AG04449 (cell line): Measurements from ENCODE around the gene LYPD6B.

Source experiments
- CTCF ChIA-PET: fragments of 350-600 bp; formaldehyde crosslinking; extraction: SDS; loops from one replicate; lab custom pipeline; 2021; ENCODE audit warnings: antibody characterized with exemption; lab: Yijun Ruan, JAX
- POLR2A ChIA-PET: fragments of 400-600, 350-600 bp; formaldehyde crosslinking; extraction: SDS; loops from one replicate; lab custom pipeline; 2020; ENCODE audit warnings: antibody characterized with exemption, inconsistent platforms; lab: Yijun Ruan, JAX
- DNase-seq: peaks from one replicate; pipeline ENCODE4 v3.0.0-alpha.2; 2010; ENCODE audit warnings: low read depth, low spot score
- H3K4me3 ChIP-seq: 2 replicates; pipeline ENCODE4 v1.5.1; 2011; ENCODE audit warnings: low read depth, mild to moderate bottlenecking, control low read depth, low read length
- TF ChIP-seq, protein P1 (sequence below): IDR thresholded peaks from one replicate; pipeline ENCODE4 v1.5.1; 2011; ENCODE audit warnings: mild to moderate bottlenecking, moderate library complexity, low read length, control low read depth, inconsistent platforms; ENCODE audit not compliant: insufficient read depth; ENCODE audit errors: missing control alignments

The LYPD6B gene

GRCh38 chr2:149068996-149069888 is 30.7 kb downstream of the LYPD6B start:
- ChIA-PET POLR2A (interaction anchor here (1.3 kb wide), 1 partner anchor 25 kb away, joined by 4 read pairs; no protein-coding TSS in a partner anchor), CTCF (no interaction called here)
- TF ChIP-seq, protein P1, sequence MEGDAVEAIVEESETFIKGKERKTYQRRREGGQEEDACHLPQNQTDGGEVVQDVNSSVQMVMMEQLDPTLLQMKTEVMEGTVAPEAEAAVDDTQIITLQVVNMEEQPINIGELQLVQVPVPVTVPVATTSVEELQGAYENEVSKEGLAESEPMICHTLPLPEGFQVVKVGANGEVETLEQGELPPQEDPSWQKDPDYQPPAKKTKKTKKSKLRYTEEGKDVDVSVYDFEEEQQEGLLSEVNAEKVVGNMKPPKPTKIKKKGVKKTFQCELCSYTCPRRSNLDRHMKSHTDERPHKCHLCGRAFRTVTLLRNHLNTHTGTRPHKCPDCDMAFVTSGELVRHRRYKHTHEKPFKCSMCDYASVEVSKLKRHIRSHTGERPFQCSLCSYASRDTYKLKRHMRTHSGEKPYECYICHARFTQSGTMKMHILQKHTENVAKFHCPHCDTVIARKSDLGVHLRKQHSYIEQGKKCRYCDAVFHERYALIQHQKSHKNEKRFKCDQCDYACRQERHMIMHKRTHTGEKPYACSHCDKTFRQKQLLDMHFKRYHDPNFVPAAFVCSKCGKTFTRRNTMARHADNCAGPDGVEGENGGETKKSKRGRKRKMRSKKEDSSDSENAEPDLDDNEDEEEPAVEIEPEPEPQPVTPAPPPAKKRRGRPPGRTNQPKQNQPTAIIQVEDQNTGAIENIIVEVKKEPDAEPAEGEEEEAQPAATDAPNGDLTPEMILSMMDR: no peak
- peak; percentile 78 for DNase-seq
- H3K4me3 ChIP-seq: no peak overlapping the region

DNA sequence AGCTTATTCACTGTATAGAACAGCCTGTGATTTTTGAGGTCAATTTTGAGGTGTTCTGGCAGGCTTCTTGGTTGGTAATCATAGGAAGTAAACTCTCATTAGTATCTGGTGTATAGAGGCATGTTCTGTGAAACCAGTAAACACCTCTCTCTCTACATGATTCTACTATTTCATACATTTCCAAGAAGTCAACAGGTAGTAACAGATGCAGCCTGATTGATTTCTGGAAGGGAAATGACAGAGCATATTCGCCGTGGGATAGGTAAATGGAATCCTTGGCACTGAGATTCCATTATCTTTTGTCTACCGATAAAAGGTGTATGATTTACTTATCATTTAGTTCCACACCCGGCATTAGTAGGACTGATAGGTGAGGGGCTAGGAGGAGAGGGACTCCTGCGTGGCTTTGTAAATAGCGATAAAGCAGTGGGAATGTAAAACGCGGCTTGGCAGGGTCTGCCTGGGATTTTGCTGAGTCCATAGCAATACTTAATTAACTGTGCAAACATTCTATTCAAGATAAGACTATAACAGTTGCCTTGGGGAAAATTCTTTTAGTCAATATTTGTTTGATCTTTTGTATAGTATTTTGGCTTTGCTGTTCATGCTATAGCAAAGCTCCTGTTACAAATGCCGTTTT is 32.3 kb downstream of the LYPD6B start:
- CTCF ChIA-PET: no interaction called here
- POLR2A ChIA-PET: no interaction called here
- no peak overlapping the region for H3K4me3 ChIP-seq
- no peak for DNase-seq
- TF ChIP-seq, protein P1: no peak

- ChIA-PET CTCF (interaction anchor here (0.9 kb wide), 1 partner anchor 13 kb away, joined by 3 read pairs; no protein-coding TSS in a partner anchor), POLR2A (no interaction called here)
- TF ChIP-seq, protein P1: no peak
- no peak for DNase-seq
- no peak overlapping the region for H3K4me3 ChIP-seq
Measured at GRCh38 chr2:149075105-149075504, 36.6 kb downstream of the LYPD6B start.

DNA sequence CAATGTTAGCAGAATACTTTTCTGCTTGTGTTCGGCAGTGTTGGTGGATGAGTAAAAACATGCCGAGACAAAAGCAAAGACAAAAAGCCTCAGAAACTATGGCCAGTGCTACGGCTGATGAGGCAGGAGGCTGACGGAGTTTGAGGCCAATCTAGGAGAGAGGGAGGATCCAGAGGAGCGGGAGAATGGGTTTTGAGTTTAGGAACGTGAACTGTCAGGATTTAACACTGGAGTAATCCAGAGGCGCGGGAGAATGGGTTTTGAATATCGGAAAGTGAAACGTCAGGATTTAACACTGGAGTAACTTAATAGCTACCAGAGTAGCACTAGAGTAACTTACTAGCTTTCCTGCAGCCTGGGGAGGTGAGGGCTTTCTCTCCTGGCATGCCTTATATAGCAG is 37.4 kb downstream of the LYPD6B start:
- no peak overlapping the region for H3K4me3 ChIP-seq
- ChIA-PET CTCF (interaction anchor here (1.8 kb wide), 1 partner anchor 57 kb away, joined by 5 read pairs; no protein-coding TSS in a partner anchor), POLR2A (no interaction called here)
- no peak for DNase-seq
- TF ChIP-seq, protein P1: no peak

- DNase-seq: no peak
- TF ChIP-seq, protein P1: no peak
- no peak overlapping the region for H3K4me3 ChIP-seq
- POLR2A ChIA-PET: no interaction called here
- CTCF ChIA-PET: interaction anchor here (1.6 to 1.8 kb wide), 3 partner anchors 58 to 484 kb away, joined by 5 to 6 read pairs (median 5); no protein-coding TSS in a partner anchor
Measured at GRCh38 chr2:149076863-149077412, 38.4 kb downstream of the LYPD6B start.
